Peyer's patch (tissue), 4 donors: ENCODE results near the gene PRCD. TPM values are rescaled to one million over a fixed set of nuclear protein-coding genes. Genes with fewer than 3 reads are reported as not detected.

Experiments
- DNase-seq, 3 donors: peaks; one replicate each; pipeline ENCODE4 v3.0.0-alpha.2; 2017 to 2019
- H3K27ac ChIP-seq, 4 donors: fragments of 200-600 bp; sonication (generic); one replicate each; pipeline ENCODE4 v1.5.1; 2016 to 2019
- H3K27me3 ChIP-seq, 2 donors: fragments of 200-600 bp; sonication (generic); one replicate each; pipeline ENCODE4 v1.5.1; 2019
- H3K36me3 ChIP-seq, 3 donors: fragments of 200-600 bp; sonication (generic); one replicate each; pipeline ENCODE4 v1.5.1; 2016 to 2019
- H3K4me1 ChIP-seq, 4 donors: fragments of 200-600 bp; sonication (generic); one replicate each; pipeline ENCODE4 v1.5.1; 2016 to 2019
- H3K4me3 ChIP-seq, 4 donors: fragments of 200-600 bp; sonication (generic); 1 replicate in 3 of 4; 2 replicates in 1 of 4; pipeline ENCODE4 v1.5.1; 2016 to 2019; ENCODE audit warnings: mild to moderate bottlenecking in 1 of 4
- H3K9me3 ChIP-seq, 4 donors: fragments of 200-600 bp; sonication (generic); one replicate each; pipeline ENCODE4 v1.5.1; 2016 to 2019; ENCODE audit warnings: mild to moderate bottlenecking in 1 of 4
- CTCF ChIP-seq, 6 experiments: fragments of 450-650 bp in 4 of 6; fragments of 200-600 bp in 2 of 6; sonication (generic) in 1 of 6; IDR thresholded peaks; one replicate each; pipeline ENCODE4 v1.5.1; 2017 to 2019; ENCODE audit warnings: antibody characterized with exemption in 6 of 6, mild to moderate bottlenecking in 3 of 6, moderate library complexity in 1 of 6
- POLR2A ChIP-seq, 2 donors: fragments of 450-650 bp; IDR thresholded peaks; one replicate each; pipeline ENCODE4 v1.5.1; 2017; ENCODE audit warnings: antibody characterized with exemption in 2 of 2, mild to moderate bottlenecking in 2 of 2, moderate library complexity in 2 of 2
- total RNA-seq, 4 donors: library from RNA; depleted of rRNA; stranded (reverse); fragments of >200 nt; gene quantifications; one replicate each; pipeline ENCODE4 v1.1.0, GENCODE V29; 2016

The PRCD gene
- total RNA-seq, 4 donors from 2014 or later, result 1.2 to 10.7 TPM; not detected in 2

GRCh38 chr17:76497979-76498875, 41.6 kb upstream of the PRCD start:
- Histone ChIP-seq H3K4me3 (peak overlapping the region; percentile 16 to 94 (median 56)), H3K9me3 (no peaks in the 10 kb centered on the region), H3K27ac (peak overlapping the region; percentile 51 to 97 (median 78)), H3K36me3 (no peaks in the 10 kb centered on the region), H3K27me3 (no peaks in the 10 kb centered on the region), H3K4me1 (peaks cover 0 to 56% (median 32%) of the 10 kb centered on the region in 4 donors)
- no peak for TF ChIP-seq POLR2A (IDR thresholded peaks at IDR 0.05)
- TF ChIP-seq CTCF (IDR thresholded peaks at IDR 0.05), result no peak
- DNase-seq, result peak; percentile 44 to 80 (median 79)

DNA sequence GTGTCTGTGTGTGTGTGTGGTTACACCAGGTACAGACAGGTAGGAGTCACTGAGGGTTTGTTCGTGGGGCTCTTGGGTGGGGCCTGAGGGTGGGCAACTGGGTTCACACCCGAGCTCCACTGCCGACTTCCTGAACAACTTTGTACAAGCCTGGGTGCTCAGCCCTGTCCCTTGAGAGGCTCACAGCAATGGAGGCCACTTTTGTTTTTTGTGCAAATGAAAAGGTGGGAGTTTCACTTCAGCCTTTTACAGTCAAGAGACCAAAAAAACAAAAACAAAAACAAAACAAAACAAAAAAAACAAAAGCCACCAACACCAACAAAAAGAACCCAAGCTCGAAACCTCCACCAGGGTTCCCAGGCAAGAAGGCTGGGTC, 41.0 kb upstream of the PRCD start:
- H3K27me3 ChIP-seq, result no peaks in the 10 kb centered on the region
- H3K36me3 ChIP-seq, result no peaks in the 10 kb centered on the region
- no peaks in the 10 kb centered on the region for H3K9me3 ChIP-seq
- H3K4me1 ChIP-seq, result peaks cover 0 to 49% (median 25%) of the 10 kb centered on the region in 4 donors
- DNase-seq, result peak in 1 of 3 donors; percentile 69
- no peak for TF ChIP-seq CTCF (IDR thresholded peaks at IDR 0.05)
- TF ChIP-seq POLR2A (IDR thresholded peaks at IDR 0.05), result no peak
- peak overlapping the region; percentile 51 to 97 (median 78) for H3K27ac ChIP-seq
- peak overlapping the region in 3 of 4 donors; percentile 85 to 94 (median 87) for H3K4me3 ChIP-seq

DNA sequence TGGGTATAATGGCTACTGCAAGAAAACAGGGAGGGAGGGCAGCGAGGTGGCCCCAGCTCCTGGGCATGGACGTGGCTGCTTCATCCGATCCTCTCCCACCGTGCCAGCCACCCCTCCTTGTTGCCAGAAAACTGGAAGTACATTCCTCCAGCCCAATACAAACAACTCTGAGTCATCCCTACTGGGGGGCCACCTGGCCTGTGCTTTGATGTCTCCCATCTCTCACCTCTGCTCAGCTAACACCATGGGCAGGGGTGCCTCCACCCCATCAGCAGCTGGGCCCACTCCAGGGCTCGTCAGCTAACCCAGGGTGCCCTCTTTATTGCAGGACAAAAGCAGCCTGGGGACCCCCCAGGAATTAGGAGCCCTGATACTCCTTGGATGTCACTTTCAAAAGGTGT, 40.6 kb upstream of the PRCD start:
- Histone ChIP-seq H3K4me1 (peaks cover 0 to 45% (median 21%) of the 10 kb centered on the region in 4 donors), H3K27ac (peak overlapping the region; percentile 82 to 97 (median 84)), H3K4me3 (peak overlapping the region; percentile 85 to 96 (median 90)), H3K27me3 (no peaks in the 10 kb centered on the region), H3K36me3 (no peaks in the 10 kb centered on the region), H3K9me3 (no peaks in the 10 kb centered on the region)
- TF ChIP-seq CTCF (IDR thresholded peaks at IDR 0.05) (no peak), POLR2A (IDR thresholded peaks at IDR 0.05) (no peak)
- no peak for DNase-seq

GRCh38 chr17:76500074-76500746, 39.6 kb upstream of the PRCD start:
- peak overlapping the region; percentile 85 to 96 (median 90) for H3K4me3 ChIP-seq
- H3K36me3 ChIP-seq, result no peaks in the 10 kb centered on the region
- no peak for TF ChIP-seq POLR2A (IDR thresholded peaks at IDR 0.05)
- no peak for TF ChIP-seq CTCF (IDR thresholded peaks at IDR 0.05)
- no peak for DNase-seq
- no peaks in the 10 kb centered on the region for H3K27me3 ChIP-seq
- no peaks in the 10 kb centered on the region for H3K9me3 ChIP-seq
- H3K4me1 ChIP-seq, result peaks cover 0 to 45% (median 18%) of the 10 kb centered on the region in 4 donors
- H3K27ac ChIP-seq, result peak overlapping the region; percentile 82 to 97 (median 84)

- peaks cover 0 to 43% (median 18%) of the 10 kb centered on the region in 4 donors for H3K4me1 ChIP-seq
- TF ChIP-seq CTCF (IDR thresholded peaks at IDR 0.05) (no peak), POLR2A (IDR thresholded peaks at IDR 0.05) (no peak)
- DNase-seq, result no peak
Measured at GRCh38 chr17:76500747-76501017, 39.2 kb upstream of the PRCD start.

More at GRCh38 chr17:76500747-76501017, 39.2 kb upstream of the PRCD start:
- Histone ChIP-seq H3K27me3 (no peaks in the 10 kb centered on the region), H3K4me3 (peak overlapping the region; percentile 85 to 96 (median 90)), H3K36me3 (no peaks in the 10 kb centered on the region), H3K27ac (peak overlapping the region; percentile 82 to 97 (median 84)), H3K9me3 (no peaks in the 10 kb centered on the region)
